Adrenal gland (tissue), 5 donors: ENCODE measurements around the gene CPT1C.

ENCODE experiments used
- POLR2A ChIP-seq, 2 donors: fragments of 450-650 bp; IDR thresholded peaks; one replicate each; pipeline ENCODE4 v1.6.1; 2017; ENCODE audit warnings: antibody characterized with exemption in 2 of 2, mild to moderate bottlenecking in 2 of 2, moderate library complexity in 1 of 2
- TF ChIP-seq, protein P1 (sequence below), 6 experiments: fragments of 450-650 bp in 4 of 6; fragments of 200-600 bp in 2 of 6; sonication (generic) in 1 of 6; IDR thresholded peaks; 1 replicate in 5 of 6; 2 replicates in 1 of 6; pipeline versions ENCODE4 v1.5.1 to v1.8.0; 2016 to 2021; ENCODE audit warnings: antibody characterized with exemption in 6 of 6, mild to moderate bottlenecking in 2 of 6, moderate library complexity in 1 of 6
- donor health status: DM: no; HTN: no; CAD: no.

GRCh38 chr19:49690079-49690655, 749 bp upstream of the CPT1C start:
- TF ChIP-seq, protein P1, sequence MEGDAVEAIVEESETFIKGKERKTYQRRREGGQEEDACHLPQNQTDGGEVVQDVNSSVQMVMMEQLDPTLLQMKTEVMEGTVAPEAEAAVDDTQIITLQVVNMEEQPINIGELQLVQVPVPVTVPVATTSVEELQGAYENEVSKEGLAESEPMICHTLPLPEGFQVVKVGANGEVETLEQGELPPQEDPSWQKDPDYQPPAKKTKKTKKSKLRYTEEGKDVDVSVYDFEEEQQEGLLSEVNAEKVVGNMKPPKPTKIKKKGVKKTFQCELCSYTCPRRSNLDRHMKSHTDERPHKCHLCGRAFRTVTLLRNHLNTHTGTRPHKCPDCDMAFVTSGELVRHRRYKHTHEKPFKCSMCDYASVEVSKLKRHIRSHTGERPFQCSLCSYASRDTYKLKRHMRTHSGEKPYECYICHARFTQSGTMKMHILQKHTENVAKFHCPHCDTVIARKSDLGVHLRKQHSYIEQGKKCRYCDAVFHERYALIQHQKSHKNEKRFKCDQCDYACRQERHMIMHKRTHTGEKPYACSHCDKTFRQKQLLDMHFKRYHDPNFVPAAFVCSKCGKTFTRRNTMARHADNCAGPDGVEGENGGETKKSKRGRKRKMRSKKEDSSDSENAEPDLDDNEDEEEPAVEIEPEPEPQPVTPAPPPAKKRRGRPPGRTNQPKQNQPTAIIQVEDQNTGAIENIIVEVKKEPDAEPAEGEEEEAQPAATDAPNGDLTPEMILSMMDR (IDR thresholded peaks at IDR 0.05): peak in 2 of 6 experiments; percentile 3 to 5
- no peak for TF ChIP-seq POLR2A (IDR thresholded peaks at IDR 0.05)
